ENCODE measurements around the gene TP63.
"Not testable (repeated sequence)": the region's sequence is repeated elsewhere in the genome, so short reads cannot be mapped to it uniquely, and the experiment has no call there.

Gene TP63

GRCh38 chr3:189734061-189734460 is 102.9 kb downstream of the TP63 start:
- DNase-seq: no peak

- no peak for DNase-seq
Observed at GRCh38 chr3:189735913-189736312, 104.7 kb downstream of the TP63 start.

GRCh38 chr3:189737071-189737470 is 105.9 kb downstream of the TP63 start:
- no peak for DNase-seq

DNA sequence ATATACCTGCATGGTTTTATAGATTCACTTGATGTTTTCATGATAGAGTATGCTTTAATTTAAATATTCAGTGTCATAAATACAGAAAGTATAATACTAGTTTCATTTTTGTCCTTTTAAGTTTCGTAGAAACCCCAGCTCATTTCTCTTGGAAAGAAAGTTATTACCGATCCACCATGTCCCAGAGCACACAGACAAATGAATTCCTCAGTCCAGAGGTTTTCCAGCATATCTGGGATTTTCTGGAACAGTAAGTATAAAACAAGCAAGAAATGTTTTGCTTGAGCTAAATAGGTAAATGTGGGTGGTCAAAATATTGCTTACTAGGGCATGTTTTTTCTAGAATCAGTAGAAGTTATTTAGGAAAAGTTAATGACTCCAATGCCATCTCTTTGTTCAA is 106.4 kb downstream of the TP63 start:
- no peak for DNase-seq

- DNase-seq: no peak
Observed at GRCh38 chr3:189739378-189739777, 108.2 kb downstream of the TP63 start.

- DNase-seq: no peak
Observed at GRCh38 chr3:189740156-189740555, 109.0 kb downstream of the TP63 start.

- DNase-seq: no peak
Observed at GRCh38 chr3:189744235-189744634, 113.0 kb downstream of the TP63 start.

GRCh38 chr3:189745622-189746021 is 114.4 kb downstream of the TP63 start:
- DNase-seq: no peak

GRCh38 chr3:189748046-189748445 is 116.9 kb downstream of the TP63 start:
- no peak for DNase-seq

DNA sequence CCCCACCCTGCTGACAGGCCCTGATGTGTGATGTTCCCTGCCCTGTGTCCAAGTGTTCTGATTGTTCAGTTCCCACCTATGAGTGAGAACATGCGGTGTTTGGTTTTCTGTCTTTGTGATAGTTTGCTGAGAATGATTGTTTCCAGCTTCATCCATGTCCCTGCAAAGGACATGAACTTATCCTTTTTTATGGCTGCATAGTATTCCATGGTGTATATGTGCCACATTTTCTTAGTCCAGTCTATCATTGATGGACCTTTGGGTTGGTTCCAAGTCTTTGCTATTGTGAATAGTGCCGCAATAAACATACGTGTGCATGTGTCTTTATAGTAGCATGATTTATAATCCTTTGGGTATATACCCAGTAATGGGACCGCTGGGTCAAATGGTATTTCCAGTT is 119.8 kb downstream of the TP63 start:
- DNase-seq: not testable (repeated sequence)

DNA sequence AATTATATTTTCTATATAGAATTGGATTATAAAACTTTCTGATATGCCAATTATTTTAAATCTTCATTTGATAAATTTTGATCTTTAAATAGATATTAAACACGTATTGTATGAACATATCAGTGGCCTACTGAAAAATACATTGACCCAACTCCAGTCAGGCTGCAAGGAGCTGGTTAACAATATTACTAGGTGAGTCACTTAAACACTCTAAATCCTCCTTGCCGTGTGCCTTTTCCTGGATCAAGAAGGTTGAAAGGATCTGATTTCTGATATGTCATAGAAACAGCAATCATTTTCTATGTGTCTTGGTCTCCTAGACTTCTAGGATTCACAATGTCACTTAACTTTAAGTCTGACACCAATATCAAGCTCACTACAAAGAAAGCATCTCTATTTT is 123.2 kb downstream of the TP63 start:
- no peak for DNase-seq

DNA sequence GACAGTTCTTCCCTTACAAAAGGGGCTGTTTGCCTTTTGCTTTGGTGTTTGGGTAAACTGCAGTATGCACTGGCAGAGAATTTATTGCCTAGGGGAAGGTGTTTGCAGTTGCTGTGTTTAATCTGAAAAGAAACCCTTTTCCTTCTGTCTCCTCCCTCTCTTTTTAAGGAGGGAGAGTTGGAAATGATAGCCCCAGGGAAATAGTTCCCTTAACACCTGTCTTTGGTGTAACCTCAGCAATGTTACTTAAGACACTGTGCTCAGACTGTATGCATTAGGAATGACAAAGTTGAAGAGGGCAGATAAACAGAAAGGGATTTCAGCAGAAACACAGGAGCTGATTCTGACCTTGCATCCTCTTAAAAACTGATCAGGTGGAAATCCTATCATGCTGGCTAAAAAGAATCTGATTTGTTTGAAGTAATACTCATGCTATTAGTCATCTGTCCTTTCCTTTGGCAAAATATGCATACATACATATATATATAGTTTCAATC is 125.4 kb downstream of the TP63 start:
- DNase-seq: no peak

DNA sequence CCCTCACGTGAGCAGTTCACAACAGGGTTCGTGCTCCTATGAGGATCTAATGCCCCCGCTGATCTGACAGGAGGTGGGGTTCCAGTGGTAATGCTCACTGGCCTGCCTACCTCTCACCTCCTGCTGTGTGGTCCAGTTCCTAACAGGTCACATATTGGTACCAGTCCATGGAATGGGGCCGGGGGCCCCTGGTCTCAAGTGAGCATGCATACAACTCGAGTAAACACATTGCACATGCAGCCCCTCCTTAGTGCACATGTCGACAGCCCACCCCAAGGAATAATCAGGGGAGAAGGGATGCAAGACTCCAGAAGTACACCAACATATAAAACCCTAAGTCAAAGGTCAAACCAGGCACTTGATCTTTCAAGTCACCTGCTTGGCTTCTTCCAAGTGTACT is 127.0 kb downstream of the TP63 start:
- no peak for DNase-seq

- DNase-seq: no peak
Observed at GRCh38 chr3:189766416-189766815, 135.2 kb downstream of the TP63 start.

DNA sequence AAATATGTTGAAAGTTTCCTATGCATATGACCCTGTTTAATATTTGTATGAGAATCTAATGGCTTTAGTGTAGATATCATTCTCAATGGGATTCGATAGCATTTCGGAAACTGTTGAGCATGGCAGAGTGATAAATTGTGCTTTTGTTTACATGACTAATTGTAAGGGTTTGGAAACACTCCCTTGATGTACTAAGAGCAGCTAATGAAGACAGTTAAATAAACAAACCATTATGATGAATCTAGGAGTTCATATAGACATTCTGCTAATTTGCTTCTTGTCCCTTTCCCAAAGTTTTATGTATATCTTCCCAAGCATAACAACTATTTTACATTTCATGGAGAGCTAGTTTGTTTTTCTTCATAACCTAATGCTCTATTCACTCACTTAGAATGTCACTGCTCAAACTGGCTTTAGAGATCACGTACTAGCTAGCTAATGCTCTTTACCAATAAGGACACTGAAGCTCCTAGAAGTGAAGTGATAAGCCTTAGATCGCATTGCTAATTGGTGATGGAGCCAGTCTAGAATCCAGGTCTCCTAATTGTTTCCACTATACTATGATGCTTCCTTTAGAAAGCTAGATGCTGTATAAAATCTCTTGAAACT is 140.8 kb downstream of the TP63 start:
- no peak for DNase-seq

DNA sequence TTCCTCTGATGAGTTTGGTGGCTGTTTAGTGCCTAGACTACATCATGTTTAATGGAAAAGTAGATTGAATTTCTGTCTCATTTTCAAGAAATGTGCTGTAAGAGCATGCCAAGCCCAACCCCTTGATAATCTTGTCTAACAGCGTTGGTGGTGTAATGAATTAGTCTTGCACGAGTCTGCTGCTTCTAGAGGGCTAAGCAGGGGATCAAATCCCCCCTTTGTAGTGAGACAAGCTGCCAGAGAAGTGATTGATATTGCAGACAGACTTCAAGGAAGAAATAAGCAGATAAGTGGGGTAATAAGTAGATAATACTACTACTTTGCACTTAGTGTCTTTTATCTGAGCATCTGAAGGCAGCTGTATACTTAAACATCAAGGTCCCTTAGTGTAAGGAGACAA is 141.4 kb downstream of the TP63 start:
- no peak for DNase-seq

- no peak for DNase-seq
Observed at GRCh38 chr3:189773056-189773455, 141.9 kb downstream of the TP63 start.

GRCh38 chr3:189776149-189776824 is 145.1 kb downstream of the TP63 start:
- DNase-seq: no peak

GRCh38 chr3:189778340-189778950 is 147.3 kb downstream of the TP63 start:
- no peak for DNase-seq

DNA sequence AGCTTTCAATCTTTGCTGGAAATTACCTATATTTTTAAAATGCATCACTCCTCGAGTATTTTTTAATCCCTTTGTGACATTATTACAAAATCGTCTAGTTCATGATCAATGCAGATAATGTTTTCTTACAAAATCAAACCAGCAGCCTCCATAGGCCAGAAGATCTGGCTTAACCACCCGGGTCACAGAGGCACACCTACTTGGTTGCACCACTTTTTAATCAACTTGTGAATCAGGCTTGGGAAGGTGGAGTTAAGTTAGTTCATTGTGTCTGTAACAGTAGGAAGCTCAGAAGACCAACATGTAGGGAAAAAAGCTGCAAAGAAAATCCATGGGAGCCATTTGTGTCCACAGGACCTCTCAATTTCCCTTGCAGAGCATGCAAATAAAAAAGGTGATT is 148.0 kb downstream of the TP63 start:
- DNase-seq: no peak

DNA sequence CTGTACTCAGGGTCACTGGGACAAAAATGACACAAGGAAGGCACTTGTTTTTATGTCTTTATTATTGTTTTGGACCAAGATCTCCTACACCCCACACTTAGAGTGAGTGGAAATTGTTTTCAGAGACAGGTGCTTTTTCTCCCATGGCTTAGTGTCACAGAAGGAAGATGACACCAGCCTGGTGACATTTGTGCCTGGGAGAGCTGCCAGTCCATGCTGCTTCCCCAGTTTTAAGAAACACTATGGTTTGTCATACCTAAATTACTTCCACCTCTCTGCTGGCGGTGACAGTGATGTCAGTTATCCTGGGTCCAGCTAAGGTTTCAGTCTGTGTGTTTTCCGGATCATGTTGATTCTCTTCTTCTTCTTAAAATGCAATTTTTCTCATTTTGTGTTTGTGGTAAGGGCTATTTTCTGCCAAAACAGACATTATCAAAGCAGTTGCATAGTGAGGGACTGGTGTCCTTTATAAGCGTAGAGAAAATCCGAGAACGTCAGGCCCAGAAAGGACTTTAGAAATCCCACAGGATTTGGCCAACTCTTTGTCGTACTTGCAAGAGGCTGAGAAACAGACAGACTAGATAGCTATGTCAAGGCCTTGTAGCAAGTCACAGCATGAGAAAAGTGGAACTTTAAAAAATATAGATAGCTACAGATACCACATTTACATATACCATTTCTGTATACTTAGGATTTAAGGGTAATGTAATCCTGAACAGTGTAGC is 149.5 kb downstream of the TP63 start:
- no peak for DNase-seq

DNA sequence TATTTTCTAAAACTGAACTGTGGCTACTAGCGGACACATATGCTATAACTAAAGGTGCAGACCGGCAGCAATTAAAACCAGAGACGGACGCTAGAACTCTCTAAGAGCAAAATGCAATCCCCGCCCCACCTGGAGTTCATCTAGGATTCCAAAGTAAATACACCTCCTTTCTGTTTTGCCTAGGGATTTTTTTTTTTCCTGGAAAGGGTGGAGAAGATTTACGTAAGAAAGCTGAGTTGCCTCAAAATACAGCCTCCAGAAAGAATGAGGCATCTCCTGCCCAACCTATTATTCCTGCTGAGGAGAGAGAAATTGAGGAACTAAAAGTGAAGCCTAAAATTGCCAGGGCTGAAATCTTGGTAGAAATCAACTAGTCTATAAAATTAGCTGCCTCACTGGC is 150.2 kb downstream of the TP63 start:
- DNase-seq: no peak

GRCh38 chr3:189786479-189787064 is 155.4 kb downstream of the TP63 start:
- DNase-seq: no peak

Data from stimulated activated naive CD4-positive, alpha-beta T cell treated with Interleukin-2 at 50 U/mL for 16 hours (primary cell).